Ovary (tissue), 3 donors: ENCODE measurements around the gene CCL22.

Experiments
- EP300 ChIP-seq: sonication (generic); formaldehyde crosslinking; IDR thresholded peaks from one replicate; pipeline ENCODE4 v1.6.1; 2017; ENCODE audit warnings: antibody characterized with exemption
- POLR2A ChIP-seq: fragments of 450-650 bp; IDR thresholded peaks from one replicate; pipeline ENCODE4 v1.6.1; 2017; ENCODE audit warnings: antibody characterized with exemption, mild to moderate bottlenecking, moderate library complexity
- TF ChIP-seq, protein P1 (sequence below), 3 donors: fragments of 450-650 bp in 2 of 3; fragments of 200-600 bp in 1 of 3; IDR thresholded peaks; one replicate each; pipeline versions ENCODE4 v1.5.1 to v1.8.0; 2016 to 2022; ENCODE audit warnings: antibody characterized with exemption in 3 of 3, mild to moderate bottlenecking in 1 of 3
- donor health status: DM: no; HTN: no; CAD: no.

GRCh38 chr16:57391708-57392107, 33.1 kb downstream of the CCL22 start:
- TF ChIP-seq POLR2A, result no peak
- TF ChIP-seq, protein P1, sequence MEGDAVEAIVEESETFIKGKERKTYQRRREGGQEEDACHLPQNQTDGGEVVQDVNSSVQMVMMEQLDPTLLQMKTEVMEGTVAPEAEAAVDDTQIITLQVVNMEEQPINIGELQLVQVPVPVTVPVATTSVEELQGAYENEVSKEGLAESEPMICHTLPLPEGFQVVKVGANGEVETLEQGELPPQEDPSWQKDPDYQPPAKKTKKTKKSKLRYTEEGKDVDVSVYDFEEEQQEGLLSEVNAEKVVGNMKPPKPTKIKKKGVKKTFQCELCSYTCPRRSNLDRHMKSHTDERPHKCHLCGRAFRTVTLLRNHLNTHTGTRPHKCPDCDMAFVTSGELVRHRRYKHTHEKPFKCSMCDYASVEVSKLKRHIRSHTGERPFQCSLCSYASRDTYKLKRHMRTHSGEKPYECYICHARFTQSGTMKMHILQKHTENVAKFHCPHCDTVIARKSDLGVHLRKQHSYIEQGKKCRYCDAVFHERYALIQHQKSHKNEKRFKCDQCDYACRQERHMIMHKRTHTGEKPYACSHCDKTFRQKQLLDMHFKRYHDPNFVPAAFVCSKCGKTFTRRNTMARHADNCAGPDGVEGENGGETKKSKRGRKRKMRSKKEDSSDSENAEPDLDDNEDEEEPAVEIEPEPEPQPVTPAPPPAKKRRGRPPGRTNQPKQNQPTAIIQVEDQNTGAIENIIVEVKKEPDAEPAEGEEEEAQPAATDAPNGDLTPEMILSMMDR (IDR thresholded peaks at IDR 0.05), result no peak
- TF ChIP-seq EP300, result no peak
